C4-2B (cell line): ENCODE measurements around the gene TSPY3.
"Not testable (repeated sequence)": the region's sequence is repeated elsewhere in the genome, so short reads cannot be mapped to it uniquely, and the experiment has no call there.

Source experiments
- H3K27ac ChIP-seq: fragments of 450-650 bp; 2 replicates; pipeline ENCODE4 v1.5.1; 2017

TSPY3 gene

DNA sequence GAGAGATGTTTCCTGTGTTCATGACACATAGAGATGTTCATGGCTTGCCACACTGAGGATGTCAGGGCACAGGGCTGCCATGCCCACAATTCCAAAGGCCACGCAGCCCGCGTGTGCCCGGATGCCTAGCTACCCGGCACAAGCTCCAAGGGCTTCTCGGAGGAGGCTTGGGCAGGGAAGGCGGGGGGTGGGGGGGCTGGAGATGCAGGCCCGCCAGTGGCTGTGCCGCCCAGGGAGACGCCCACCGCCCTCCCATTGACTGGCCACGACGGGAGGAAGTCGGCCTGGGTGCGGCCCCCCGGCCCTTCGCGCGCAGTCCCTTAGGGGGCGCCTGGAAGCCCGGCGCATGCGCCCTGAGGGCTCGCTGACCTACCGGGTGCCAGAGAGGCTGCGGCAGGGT is at the start of gene TSPY3:
Gene TSPY3, plus strand, starts transcription at position 301 of the 400 bp plus-strand sequence. Its CDS starts 46 bp downstream, at position 347.
- not testable (repeated sequence) for H3K27ac ChIP-seq

DNA sequence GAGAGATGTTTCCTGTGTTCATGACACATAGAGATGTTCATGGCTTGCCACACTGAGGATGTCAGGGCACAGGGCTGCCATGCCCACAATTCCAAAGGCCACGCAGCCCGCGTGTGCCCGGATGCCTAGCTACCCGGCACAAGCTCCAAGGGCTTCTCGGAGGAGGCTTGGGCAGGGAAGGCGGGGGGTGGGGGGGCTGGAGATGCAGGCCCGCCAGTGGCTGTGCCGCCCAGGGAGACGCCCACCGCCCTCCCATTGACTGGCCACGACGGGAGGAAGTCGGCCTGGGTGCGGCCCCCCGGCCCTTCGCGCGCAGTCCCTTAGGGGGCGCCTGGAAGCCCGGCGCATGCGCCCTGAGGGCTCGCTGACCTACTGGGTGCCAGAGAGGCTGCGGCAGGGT is 40.7 kb upstream of the TSPY3 start, which contains the start of gene TSPY8:
Gene TSPY8, plus strand, starts transcription at position 301 of the 400 bp plus-strand sequence. Its CDS starts 46 bp downstream, at position 347.
- not testable (repeated sequence) for H3K27ac ChIP-seq

DNA sequence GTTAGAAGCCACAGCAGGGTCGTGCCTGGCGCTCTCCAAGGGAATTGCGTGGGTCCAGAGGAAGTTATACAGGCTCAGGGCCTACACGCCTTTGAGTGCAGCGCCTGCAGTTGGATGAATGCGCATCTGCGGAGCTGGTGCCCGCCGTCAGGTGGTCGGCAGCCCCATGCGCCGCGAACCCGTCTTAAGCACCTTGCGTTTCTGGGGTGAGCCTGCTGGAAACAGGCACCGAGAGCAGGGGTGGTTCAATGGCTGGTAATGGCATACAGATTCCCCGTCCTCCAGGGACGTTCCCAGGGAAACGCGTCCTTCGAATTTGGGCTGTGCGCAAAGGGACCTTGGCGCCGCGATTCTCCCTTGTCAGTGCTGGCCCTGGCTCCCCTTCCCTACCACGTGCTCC is 1.7 kb upstream of the TSPY3 start:
- H3K27ac ChIP-seq = not testable (repeated sequence)
